GM23248 (cell line): ENCODE data around the gene UMODL1.

ENCODE experiments used
- EZH2 ChIP-seq: fragments of 200-600 bp; sonication (generic); IDR thresholded peaks from 2 replicates; pipeline ENCODE4 v1.6.1; 2018; ENCODE audit warnings: antibody characterized with exemption, mild to moderate bottlenecking; ENCODE audit not compliant: insufficient read depth, poor library complexity, severe bottlenecking
- EZH2phosphoT487 ChIP-seq: fragments of 200-600 bp; sonication (generic); IDR thresholded peaks from 2 replicates; pipeline ENCODE4 v1.6.1; 2018; ENCODE audit warnings: antibody characterized with exemption, moderate library complexity, mild to moderate bottlenecking, low read depth; ENCODE audit not compliant: insufficient read depth

- TF ChIP-seq EZH2phosphoT487 (no peak), EZH2 (no peak)
Measured at GRCh38 chr21:42101246-42101645, 30.1 kb downstream of the UMODL1 start.
